ENCODE measurements around the gene NTN3. TPM values are rescaled to one million over a fixed set of nuclear protein-coding genes. Genes with fewer than 3 reads are reported as not detected.
A peak's percentile ranks its signal among the peaks of the same experiment; 100 is the strongest.

The NTN3 gene
- total RNA-seq, 1 donor from 2014 or later = not detected

DNA sequence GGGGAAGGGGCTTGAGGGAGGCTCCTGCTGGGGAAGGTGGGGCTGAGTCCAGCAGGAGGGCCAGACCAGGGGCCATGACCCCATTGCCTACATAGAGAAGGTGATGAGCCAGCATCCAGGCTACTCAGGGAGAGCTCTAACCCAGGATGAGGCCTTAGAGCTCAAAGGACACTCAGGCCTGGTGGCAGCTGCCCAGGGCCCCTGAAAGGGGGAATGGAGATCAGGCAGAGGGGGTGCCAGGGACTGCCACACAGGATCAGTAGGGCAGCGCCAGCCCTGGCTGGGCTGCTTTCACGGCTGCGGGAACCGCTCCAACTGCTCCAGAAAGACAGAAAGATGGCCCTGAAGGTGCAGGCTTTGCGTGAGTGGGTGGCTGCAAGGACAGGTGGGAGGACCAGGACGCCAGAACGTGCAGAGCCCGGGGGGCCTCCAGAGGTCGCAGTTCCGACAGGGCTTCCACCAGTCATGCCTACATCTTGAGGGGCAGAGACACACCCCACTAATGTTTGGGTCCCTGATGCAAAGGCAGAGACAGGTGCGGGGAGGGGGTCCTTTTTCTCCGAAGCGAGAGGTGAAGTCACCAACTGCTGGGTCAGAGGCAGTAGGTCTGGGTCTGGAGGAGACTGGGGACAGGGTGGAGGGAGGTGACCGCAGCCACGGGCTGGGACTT is 41.8 kb downstream of the NTN3 start:
- DNase-seq (ENCODE audit: low spot score) = no peak

DNA sequence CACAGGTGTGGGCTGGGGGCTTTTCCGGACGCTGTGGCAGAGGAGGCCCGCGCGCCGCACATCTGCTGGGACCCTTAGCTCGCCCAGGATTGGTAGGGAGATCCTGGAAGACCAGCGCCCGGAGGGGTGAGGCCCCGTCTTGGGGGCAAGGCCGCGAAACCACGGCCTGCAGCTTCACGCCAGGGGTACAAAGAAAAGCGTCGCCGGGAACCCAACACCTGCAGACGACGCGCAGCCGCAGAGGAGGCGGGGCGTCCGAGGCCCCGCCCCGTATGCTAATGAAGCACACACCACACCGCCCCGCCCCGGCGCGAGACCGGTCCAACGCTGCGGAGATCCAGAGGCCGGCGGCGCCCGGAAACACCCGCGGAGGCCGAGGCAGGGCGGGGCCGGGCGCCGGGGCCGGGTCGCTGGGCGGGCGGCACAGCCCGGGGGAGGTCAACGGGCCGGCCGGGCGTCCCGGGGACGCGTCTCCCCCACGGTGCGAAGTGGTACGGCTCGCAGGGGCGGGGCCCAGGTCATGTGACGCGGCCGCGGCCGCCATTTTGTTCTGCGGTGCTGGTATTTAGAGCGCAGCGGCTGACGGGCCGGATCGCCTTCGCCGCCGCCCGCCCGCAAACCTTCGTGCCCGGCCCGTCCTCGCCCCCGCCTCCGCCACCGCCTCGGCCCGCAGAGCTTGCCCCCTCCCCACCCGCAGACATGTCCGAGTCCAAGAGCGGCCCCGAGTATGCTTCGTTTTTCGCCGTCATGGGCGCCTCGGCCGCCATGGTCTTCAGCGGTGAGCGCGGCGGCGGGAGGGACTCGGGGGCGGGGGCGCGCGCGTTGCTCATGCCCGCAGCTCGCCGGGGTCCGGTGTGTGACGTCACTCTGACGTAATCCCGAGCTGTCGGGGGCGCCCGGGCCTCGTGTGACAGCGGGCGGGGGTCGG is 42.6 kb downstream of the NTN3 start, which contains the start of gene ATP6V0C:
Gene ATP6V0C, plus strand, starts transcription at position 548 of the 928 bp plus-strand sequence. Its CDS starts 152 bp downstream, at position 700.
- DNase-seq (ENCODE audit: low spot score) = peak; percentile 97

DNA sequence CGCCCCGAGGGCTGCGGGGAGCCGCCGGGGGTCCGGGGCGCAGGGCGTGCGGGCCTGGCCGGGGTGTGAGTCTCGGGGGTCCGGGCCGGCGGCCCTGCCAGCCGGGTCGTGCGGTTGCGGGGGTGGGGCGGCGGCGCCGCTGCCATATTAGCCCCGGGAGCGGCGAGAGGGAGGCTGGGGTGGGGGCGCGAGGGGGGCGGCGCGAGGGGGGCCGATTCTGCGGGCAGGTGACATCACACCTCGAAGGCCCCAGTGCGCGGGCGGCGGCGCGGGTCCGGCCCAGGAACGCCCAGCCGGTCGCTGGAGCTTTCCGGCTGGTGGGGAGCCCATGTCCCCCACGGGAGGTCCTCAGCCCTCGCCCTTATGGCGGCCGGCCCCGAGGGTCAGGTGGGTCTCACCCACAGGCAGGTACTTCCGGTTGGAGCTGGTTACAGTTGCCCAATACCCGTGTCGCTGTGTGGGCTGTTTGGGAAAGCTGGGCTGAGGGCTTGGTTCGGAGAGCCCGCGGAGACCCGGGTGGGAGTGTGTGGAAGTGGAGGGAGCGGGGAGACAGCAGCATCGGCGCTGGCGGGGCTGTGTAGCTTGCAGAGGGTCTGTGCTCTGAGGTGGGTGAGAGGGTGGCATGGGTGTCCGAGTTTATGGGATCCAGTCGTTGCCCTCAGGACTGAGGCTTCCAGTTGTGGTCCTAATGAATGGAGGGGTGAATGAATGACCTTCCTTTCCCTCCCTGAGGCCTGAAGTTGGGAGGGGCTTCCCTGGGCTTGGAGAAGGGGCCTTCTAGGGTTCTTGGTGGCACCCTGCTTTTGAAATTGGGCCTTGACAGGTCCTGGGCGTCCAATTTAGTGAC is 43.5 kb downstream of the NTN3 start:
- DNase-seq (ENCODE audit: low spot score) = no peak

DNA sequence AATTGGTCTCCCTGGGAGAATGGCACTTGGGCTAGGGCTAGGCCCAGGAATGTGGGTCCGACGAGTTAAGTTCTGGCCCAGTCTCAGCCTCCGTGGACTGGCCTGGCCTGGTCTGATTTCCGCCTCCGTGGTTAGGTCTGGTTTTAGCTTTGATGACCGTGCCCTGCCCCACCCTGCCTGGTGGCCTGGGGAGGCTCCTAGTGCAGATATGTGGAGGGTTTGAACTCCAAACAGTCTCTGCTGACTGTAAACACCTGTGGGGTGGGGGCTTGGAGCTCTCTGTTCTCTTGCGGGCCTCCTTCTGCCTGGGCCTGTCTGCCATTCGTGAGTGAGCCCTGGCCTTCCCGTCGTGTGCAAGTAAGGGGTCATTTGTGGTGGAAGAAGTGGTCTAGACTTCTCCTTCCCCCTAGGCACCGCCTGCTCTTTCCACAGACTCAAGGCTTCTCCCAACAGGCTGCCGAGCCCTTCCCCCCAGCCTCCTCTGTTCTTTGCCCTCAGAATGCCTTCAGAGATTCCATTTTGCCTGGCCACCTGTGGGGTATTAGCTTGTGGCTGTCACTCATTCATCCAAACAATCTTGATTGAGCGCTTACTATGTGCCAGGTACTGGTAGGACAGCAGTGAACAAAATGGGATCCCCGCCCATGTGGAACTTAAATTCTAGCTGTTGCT is 44.2 kb downstream of the NTN3 start:
- no peak for DNase-seq (ENCODE audit: low spot score)

DNA sequence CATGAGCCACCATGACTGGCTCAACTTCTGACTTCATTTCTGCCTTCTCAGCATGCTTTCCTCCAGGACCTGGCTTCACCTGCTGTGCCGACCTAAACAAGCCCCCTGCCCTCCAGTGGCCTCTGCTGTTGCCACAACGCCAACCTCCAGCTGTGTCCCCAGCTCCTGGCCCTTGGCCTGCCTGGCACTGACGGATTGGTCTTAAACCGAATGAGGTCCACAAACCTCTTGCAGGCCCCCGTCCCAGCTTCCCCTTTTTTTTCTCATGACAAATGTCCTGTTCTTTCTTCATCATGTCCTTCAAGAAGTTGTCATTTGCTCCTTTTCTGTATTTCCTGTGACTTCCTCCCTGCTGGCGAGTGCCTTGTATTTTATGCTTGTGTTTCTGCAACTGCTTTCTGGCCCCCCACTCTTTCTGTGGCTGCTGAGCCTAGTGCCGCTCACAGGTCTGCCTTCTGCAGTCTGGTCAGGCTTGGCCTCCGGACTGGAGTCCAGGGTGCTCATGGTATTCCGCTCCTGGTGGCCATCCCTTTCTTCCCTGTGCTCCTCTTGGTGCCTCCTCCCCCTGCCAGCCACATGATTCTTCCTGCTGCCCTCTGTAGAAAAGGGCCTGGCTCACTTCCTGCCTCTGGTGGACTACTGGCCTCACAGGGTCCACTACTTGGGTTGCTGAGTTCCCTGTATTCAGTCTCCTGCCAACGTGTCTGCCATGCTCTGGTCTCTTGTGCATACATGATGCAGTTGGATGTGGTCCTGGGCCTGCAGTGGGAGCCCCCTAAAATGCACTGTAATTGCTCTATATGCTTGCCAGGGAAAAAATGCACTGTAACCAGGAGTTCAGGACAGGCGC is 45.5 kb downstream of the NTN3 start:
- no peak for DNase-seq (ENCODE audit: low spot score)

DNA sequence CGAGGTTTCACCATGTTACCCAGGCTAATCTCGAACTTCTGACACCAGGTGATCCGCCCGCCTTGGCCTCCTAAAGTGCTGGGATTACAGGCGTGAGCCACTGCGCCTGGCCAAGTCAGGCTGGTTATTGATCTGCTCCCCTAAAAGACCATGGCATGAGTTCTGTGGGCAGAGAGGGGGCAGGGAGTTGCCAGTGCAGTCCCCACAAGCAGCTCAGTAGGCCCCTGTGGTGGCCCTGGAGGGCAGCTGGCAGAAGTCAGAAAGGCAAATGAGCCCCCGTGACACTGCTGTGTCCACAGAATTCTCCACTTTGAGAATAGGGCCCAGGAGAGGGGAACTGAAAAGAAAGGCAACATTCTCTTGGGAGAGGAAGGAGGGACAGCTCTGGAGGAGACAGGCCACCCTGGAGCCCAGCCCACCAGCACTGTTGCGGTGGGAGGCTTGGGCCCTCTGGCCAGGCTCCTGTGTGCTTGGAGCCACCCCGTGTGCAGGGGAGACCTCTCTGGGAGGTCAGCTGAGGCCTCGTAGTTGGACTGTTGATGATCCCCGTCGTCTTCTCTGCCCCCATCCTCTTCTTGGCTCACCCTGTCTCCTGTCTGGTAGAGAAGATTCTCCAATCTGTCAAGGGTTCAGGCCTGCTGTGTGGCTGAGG is 47.0 kb downstream of the NTN3 start:
- no peak for DNase-seq (ENCODE audit: low spot score)

DNA sequence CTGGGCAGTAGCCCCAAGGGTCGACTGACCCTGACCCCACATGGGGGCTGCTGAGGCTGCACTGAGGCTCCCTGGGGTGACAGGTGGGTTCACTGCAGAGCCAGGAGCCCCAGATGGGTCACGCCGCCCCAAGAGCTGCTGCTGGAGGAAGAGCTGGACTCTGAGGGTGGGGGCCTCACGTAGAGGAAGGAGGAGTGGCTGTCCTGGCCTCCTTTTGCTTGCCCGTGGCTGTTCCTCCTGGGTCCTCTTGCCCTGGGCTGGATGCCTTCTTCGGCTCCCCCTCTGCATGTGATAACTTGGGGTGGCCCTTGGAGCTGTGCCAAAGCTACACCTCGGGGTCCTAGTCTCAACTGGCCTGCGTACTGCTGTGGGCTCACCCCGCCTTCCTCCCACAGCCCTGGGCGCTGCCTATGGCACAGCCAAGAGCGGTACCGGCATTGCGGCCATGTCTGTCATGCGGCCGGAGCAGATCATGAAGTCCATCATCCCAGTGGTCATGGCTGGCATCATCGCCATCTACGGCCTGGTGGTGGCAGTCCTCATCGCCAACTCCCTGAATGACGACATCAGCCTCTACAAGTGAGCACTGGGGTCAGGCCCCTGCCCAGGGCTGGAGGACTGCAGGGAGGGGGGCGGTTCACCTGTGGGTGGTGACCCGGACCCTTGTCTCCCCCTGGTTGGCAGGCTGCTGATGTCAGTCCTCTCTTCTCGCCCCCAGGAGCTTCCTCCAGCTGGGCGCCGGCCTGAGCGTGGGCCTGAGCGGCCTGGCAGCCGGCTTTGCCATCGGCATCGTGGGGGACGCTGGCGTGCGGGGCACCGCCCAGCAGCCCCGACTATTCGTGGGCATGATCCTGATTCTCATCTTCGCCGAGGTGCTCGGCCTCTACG is 48.0 kb downstream of the NTN3 start:
- peak; percentile 87 for DNase-seq (ENCODE audit: low spot score)

DNA sequence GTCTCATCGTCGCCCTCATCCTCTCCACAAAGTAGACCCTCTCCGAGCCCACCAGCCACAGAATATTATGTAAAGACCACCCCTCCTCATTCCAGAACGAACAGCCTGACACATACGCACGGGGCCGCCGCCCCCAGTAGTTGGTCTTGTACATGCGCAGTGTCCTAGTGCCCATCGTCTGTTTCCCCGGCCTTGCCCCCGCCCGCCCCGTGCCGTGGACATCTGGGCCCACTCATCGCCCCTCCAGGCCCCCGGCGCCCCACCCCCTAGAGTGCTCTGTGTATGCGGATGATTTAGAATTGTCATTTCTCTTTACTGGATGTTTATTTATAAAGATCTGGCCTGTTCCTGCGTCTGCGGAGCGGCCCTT is 48.6 kb downstream of the NTN3 start:
- DNase-seq (ENCODE audit: low spot score) = no peak

DNA sequence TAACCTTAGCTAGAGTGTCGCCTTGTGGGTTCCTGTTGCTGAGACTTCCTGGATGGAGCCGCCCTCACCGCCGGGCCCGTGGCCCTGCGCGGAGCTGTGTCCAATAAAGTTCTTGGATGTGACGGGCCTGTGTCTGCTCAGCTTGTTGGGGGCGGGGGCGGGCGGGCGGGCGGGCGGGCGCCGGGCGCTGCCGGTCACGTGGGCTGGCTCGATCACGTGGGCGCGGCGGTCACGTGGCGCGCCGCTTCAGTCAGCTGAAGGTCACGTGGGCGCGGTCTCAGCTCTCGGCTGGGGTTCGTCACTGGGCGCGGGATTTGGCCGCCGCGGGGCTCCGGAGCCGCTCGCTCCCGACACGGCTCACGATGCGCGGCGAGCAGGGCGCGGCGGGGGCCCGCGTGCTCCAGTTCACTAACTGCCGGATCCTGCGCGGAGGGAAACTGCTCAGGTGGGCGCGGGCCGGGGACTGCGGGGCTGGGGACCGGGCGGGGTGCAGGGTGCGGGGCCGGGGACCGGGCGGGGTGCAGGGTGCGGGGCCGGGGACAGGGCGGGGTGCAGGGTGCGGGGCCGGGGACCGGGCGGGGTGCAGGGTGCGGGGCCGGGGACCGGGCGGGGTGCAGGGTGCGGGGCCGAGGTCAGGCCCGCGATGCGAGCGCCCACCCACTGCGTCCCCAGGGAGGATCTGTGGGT is 49.1 kb downstream of the NTN3 start, which contains the start of gene AMDHD2:
Gene AMDHD2, plus strand, starts transcription at position 275 of the 687 bp plus-strand sequence. Its CDS starts 88 bp downstream, at position 363.
- peak; percentile 98 for DNase-seq (ENCODE audit: low spot score)

DNA sequence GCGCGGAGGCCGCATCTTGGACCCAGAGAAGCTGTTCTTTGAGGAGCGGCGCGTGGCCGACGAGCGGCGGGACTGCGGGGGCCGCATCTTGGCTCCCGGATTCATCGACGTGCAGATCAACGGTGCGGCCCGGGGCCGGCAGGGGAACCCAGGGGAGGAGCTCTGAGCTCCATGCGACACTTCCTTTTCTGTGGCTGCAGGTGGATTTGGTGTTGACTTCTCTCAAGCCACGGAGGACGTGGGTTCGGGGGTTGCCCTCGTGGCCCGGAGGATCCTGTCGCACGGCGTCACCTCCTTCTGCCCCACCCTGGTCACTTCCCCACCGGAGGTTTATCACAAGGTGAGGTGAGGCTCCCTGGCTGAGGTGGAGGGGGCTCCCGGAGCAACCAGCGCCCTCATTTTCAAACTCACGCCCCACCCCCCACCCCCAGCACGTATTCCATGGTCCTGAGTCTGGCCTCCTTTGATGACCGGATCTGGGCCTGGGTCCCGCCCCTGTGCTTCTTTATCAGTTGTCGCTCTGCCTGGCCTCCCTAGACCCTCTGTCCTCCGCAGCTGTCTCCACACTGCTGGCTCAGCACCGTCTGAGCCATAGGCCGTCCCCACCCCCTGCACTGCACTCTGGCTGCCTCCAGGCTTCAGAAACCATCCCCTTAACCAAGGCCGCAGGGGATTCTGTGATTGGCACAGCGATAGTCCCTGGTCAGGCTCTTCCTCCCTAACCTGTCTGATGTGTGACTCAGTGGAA is 49.9 kb downstream of the NTN3 start:
- peak; percentile 90 for DNase-seq (ENCODE audit: low spot score)

Small RNAs within 50 kb of the gene (microRNA-seq; reads per million reads assigned to microRNA genes)
- gene MIR6767 (ENCODE audit: borderline number of aligned reads) (not detected), gene MIR6768 (ENCODE audit: borderline number of aligned reads) (not detected)

Other genes with a start within 250 kb of the NTN3 start
- 15.1 TPM for gene E4F1, start 247.7 kb upstream of the NTN3 start, total RNA-seq
- 0.39 TPM for gene DNASE1L2, start 234.9 kb upstream of the NTN3 start, total RNA-seq
- 44.4 TPM for gene ECI1, start 219.7 kb upstream of the NTN3 start, total RNA-seq
- gene RNPS1, start 203.2 kb upstream of the NTN3 start, total RNA-seq = 123 TPM
- gene ABCA3, start 130.6 kb upstream of the NTN3 start, total RNA-seq = 19.5 TPM
- gene CCNF, start 41.9 kb upstream of the NTN3 start, total RNA-seq = 3.9 TPM
- gene TEDC2, start 11.2 kb upstream of the NTN3 start, total RNA-seq = not detected
- 24.9 TPM for gene TBC1D24, start 3.8 kb downstream of the NTN3 start, total RNA-seq
- gene ATP6V0C, start 42.7 kb downstream of the NTN3 start, total RNA-seq = 203 TPM
- gene AMDHD2, start 49.1 kb downstream of the NTN3 start, total RNA-seq = 45.3 TPM
- gene CEMP1, start 60.1 kb downstream of the NTN3 start, total RNA-seq = not detected
- 43.0 TPM for gene PDPK1, start 66.7 kb downstream of the NTN3 start, total RNA-seq
- gene KCTD5, start 211.2 kb downstream of the NTN3 start, total RNA-seq = 18.5 TPM
- gene PRSS27, start 248.9 kb downstream of the NTN3 start, total RNA-seq = 0.48 TPM